K562 (cell line): ENCODE measurements around the gene CFAP157. TPM values are rescaled to one million over a fixed set of nuclear protein-coding genes. Genes with fewer than 3 reads are reported as not detected.

Experiments used
- C11orf30 ChIP-seq: fragments of 450-650 bp; IDR thresholded peaks from 2 replicates; pipeline ENCODE4 v1.6.1; 2016; ENCODE audit warnings: low read depth, mild to moderate bottlenecking
- CREB1 ChIP-seq, 2 experiments: sonication (generic) in 1 of 2; formaldehyde crosslinking in 1 of 2; IDR thresholded peaks; 2 replicates each; pipeline versions ENCODE4 v1.6.1 to v1.8.0; 2012 to 2022; ENCODE audit warnings: inconsistent platforms in 1 of 2, mild to moderate bottlenecking in 1 of 2, missing genetic modification reagents in 1 of 2, moderate library complexity in 1 of 2
- GATAD2B ChIP-seq: fragments of 450-650 bp; IDR thresholded peaks from 2 replicates; pipeline ENCODE4 v1.6.1; 2017; ENCODE audit warnings: mild to moderate bottlenecking, borderline replicate concordance
- HNRNPUL1 ChIP-seq: fragments of 200-400 bp; formaldehyde crosslinking; IDR thresholded peaks from 2 replicates; pipeline ENCODE4 v1.6.1; 2017; ENCODE audit warnings: low read length
- NCOR1 ChIP-seq: fragments of 450-650 bp; IDR thresholded peaks from 2 replicates; pipeline ENCODE4 v1.6.1; 2016; ENCODE audit warnings: mild to moderate bottlenecking, moderate library complexity
- PHB2 ChIP-seq: fragments of 450-650 bp; IDR thresholded peaks from 2 replicates; pipeline ENCODE4 v1.6.1; 2017; ENCODE audit warnings: low read depth
- PHF20 ChIP-seq: fragments of 450-650 bp; IDR thresholded peaks from 2 replicates; pipeline ENCODE4 v1.6.1; 2018; ENCODE audit not compliant: partially characterized antibody
- POLR2G ChIP-seq: fragments of 200-400 bp; formaldehyde crosslinking; IDR thresholded peaks from 2 replicates; pipeline ENCODE4 v1.6.1; 2017; ENCODE audit warnings: low read depth, mild to moderate bottlenecking, antibody characterized with exemption, low read length, moderate library complexity
- SOX6 ChIP-seq: fragments of 450-650 bp; IDR thresholded peaks from 2 replicates; pipeline ENCODE4 v1.6.1; 2014; ENCODE audit warnings: mild to moderate bottlenecking
- TCF15 ChIP-seq: fragments of 250-450 bp; sonication (Bioruptor Pico); IDR thresholded peaks from 2 replicates; pipeline ENCODE4 v1.8.0; 2022; ENCODE audit warnings: moderate library complexity, mild to moderate bottlenecking, inconsistent platforms
- UBTF ChIP-seq, 2 experiments: IDR thresholded peaks; 2 replicates each; pipeline ENCODE4 v1.6.1; 2012; ENCODE audit warnings: improper control_type of control experiment in 2 of 2, low read depth in 2 of 2, low read length in 2 of 2, borderline replicate concordance in 1 of 2
- ZBTB34 ChIP-seq: fragments of 250-450 bp; sonication (Bioruptor Pico); IDR thresholded peaks from 2 replicates; pipeline ENCODE4 v1.8.0; 2021; ENCODE audit warnings: mild to moderate bottlenecking, moderate library complexity
- ZNF316 ChIP-seq: fragments of 450-650 bp; IDR thresholded peaks from 2 replicates; pipeline ENCODE4 v1.6.1; 2016
- ZNF764 ChIP-seq: fragments of 250-450 bp; sonication (Bioruptor Pico); IDR thresholded peaks from 2 replicates; pipeline ENCODE4 v1.4.0; 2020; ENCODE audit warnings: low read depth, mild to moderate bottlenecking, moderate library complexity
- polyA plus RNA-seq, 8 experiments: library from polyadenylated mRNA; depleted of rRNA in 4 of 8; stranded (reverse) in 5 of 8; unstranded in 3 of 8; fragments of >200 nt; fragmentation: Nextera tagmentation in 2 of 8; fragmentation: Illumina TruSeq in 1 of 8; extraction: Ambion mirVana in 2 of 8; extraction: Trizol in 1 of 8; gene quantifications; 2 replicates each; pipeline versions ENCODE4 v1.2.1 to v1.2.3, GENCODE V29; 2011 to 2014; ENCODE audit warnings: inconsistent platforms in 1 of 8, missing spikeins in 1 of 8
- total RNA-seq, 7 experiments: library from RNA; depleted of rRNA in 6 of 7; stranded (reverse); fragments of >200 nt in 6 of 7; fragmentation: Illumina TruSeq in 2 of 7; extraction: Trizol in 2 of 7; gene quantifications; 2 replicates each; pipeline versions ENCODE4 v1.2.1 to v1.2.3, GENCODE V29; 2011 to 2021; ENCODE audit warnings: low replicate concordance in 1 of 7
- TF ChIP-seq, protein P1 (sequence below): fragments of 450-650 bp; IDR thresholded peaks from 2 replicates; pipeline ENCODE4 v1.6.1; 2017; ENCODE audit warnings: antibody characterized with exemption, mild to moderate bottlenecking
- TF ChIP-seq, protein P2 (sequence below): sonication (generic); formaldehyde crosslinking; IDR thresholded peaks from 2 replicates; pipeline ENCODE4 v1.9.0; 2022; ENCODE audit warnings: mild to moderate bottlenecking, missing genetic modification reagents

The CFAP157 gene
- total and polyA plus RNA-seq, 9 of the 15 experiments (the other 6 are each of a cell fraction or from before 2014, with no cell fraction given), result 0.03 TPM; not detected in 8

- TF ChIP-seq, protein P1, sequence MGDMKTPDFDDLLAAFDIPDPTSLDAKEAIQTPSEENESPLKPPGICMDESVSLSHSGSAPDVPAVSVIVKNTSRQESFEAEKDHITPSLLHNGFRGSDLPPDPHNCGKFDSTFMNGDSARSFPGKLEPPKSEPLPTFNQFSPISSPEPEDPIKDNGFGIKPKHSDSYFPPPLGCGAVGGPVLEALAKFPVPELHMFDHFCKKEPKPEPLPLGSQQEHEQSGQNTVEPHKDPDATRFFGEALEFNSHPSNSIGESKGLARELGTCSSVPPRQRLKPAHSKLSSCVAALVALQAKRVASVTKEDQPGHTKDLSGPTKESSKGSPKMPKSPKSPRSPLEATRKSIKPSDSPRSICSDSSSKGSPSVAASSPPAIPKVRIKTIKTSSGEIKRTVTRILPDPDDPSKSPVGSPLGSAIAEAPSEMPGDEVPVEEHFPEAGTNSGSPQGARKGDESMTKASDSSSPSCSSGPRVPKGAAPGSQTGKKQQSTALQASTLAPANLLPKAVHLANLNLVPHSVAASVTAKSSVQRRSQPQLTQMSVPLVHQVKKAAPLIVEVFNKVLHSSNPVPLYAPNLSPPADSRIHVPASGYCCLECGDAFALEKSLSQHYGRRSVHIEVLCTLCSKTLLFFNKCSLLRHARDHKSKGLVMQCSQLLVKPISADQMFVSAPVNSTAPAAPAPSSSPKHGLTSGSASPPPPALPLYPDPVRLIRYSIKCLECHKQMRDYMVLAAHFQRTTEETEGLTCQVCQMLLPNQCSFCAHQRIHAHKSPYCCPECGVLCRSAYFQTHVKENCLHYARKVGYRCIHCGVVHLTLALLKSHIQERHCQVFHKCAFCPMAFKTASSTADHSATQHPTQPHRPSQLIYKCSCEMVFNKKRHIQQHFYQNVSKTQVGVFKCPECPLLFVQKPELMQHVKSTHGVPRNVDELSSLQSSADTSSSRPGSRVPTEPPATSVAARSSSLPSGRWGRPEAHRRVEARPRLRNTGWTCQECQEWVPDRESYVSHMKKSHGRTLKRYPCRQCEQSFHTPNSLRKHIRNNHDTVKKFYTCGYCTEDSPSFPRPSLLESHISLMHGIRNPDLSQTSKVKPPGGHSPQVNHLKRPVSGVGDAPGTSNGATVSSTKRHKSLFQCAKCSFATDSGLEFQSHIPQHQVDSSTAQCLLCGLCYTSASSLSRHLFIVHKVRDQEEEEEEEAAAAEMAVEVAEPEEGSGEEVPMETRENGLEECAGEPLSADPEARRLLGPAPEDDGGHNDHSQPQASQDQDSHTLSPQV, result peak; percentile 99
- TF ChIP-seq C11orf30 (no peak), GATAD2B (0 out of 2 replicates have a peak, but pooled peaks have one; percentile 13), ZBTB34 (CRISPR knock-in tag) (no peak), PHF20 (peak; percentile 82), ZNF316 (no peak), CREB1 (IDR thresholded peaks at IDR 0.05) (0 out of 2 replicates have a peak, but pooled peaks have one; percentile 32), CREB1 (CRISPR knock-in tag; IDR thresholded peaks at IDR 0.05) (peak; percentile 82), NCOR1 (no peak; the same call in 1 of the 2 replicates), PHB2 (no peak), SOX6 (no peak), HNRNPUL1 (no peak), UBTF (IDR thresholded peaks at IDR 0.05; ENCODE audit: borderline replicate concordance in 1 of 2, low read depth in 2 of 2, low read length in 2 of 2) (peak in 1 of 2 experiments; percentile 82; a peak in 2 of 4 replicates), ZNF764 (CRISPR knock-in tag) (0 out of 2 replicates have a peak, but pooled peaks have one; percentile 39), TCF15 (CRISPR knock-in tag) (peak; percentile 72; the same call in 1 of the 2 replicates), POLR2G (peak; percentile 96)
- TF ChIP-seq, protein P2, sequence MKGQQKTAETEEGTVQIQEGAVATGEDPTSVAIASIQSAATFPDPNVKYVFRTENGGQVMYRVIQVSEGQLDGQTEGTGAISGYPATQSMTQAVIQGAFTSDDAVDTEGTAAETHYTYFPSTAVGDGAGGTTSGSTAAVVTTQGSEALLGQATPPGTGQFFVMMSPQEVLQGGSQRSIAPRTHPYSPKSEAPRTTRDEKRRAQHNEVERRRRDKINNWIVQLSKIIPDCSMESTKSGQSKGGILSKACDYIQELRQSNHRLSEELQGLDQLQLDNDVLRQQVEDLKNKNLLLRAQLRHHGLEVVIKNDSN (CRISPR knock-in tag), result peak; percentile 89
Observed at GRCh38 chr9:127698985-127699670, 7.7 kb upstream of the CFAP157 start (continued).
